Measurements from ENCODE around the gene CD79A.
A peak's percentile ranks its signal among the peaks of the same experiment; 100 is the strongest.
"Not testable (repeated sequence)": the region's sequence is repeated elsewhere in the genome, so short reads cannot be mapped to it uniquely, and the experiment has no call there.

CD79A gene

DNA sequence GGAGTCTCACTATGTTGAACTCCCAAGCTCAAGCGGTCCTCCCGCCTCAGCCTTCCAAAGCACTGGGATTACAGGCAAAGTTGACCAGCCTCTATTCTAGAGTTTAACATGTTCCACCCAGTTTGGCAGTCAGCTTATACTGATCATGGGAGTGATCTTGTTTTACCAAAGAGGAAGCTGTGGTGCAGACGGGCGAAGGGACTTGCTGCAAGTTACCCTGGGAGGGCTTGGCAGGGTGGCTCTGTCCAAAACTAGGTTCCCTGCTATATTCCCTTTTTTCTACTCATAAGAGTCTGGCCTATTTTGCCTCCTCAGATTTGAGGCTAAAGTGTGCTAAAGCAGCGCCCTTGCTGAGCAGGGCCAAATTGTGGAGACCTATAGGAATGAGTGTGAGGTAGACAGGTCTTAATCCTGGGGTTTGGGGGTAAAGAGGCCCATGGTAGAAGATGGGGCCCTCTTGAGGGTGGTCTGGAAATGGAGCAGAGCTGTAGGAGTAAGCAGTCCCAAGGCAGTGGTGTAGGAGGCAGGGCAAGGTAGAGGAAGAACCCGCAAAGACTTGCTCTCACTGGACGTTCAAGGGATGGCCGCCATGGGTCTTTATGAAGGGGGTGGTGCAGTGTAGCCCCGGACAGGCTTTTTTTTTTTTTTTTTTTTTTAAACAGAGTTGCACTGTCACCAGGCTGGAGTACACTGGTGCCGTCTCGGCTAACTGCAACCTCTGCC, 13.7 kb upstream of the CD79A start:
- DNase-seq: no peak

DNA sequence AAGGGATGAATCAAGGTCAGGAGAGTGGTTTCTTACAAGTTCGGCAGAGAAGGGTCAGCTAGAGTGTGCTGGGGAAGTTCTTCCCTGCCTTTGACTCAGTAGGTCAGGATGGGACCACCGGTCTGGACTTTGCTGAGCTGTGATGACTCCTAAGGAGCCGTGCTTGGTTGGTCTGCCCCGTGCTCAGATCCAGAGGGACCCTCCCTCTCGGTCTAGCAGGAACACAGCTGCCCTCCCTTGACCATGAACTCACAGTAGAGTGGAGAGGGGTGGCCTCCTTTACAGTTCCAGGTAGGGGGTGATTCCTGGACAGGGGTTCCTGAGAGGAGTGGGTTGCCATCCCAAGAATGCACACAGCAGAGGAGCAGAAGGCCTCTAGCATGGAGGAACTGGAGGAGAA, 12.7 kb upstream of the CD79A start:
- DNase-seq: no peak

DNA sequence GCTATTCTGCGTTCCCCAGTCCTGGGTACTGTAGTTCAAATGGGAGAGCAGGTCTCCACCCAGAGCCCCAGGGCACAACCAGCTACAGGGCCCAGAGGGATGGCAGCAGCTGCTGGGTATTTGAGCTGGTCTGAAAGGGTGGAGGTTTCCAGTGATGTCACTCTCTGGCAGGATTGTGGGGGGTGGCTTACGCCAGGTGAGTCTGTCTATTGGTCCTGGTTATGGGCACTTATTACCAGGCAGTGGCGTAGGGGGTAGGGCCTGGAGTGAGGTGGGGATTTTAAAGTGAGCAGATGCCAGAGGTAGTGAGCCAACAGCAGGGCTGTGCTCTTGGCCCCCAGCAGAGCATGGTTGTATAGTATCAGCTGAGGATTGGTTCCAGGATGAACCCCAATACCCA, 10.8 kb upstream of the CD79A start:
- no peak for DNase-seq

DNA sequence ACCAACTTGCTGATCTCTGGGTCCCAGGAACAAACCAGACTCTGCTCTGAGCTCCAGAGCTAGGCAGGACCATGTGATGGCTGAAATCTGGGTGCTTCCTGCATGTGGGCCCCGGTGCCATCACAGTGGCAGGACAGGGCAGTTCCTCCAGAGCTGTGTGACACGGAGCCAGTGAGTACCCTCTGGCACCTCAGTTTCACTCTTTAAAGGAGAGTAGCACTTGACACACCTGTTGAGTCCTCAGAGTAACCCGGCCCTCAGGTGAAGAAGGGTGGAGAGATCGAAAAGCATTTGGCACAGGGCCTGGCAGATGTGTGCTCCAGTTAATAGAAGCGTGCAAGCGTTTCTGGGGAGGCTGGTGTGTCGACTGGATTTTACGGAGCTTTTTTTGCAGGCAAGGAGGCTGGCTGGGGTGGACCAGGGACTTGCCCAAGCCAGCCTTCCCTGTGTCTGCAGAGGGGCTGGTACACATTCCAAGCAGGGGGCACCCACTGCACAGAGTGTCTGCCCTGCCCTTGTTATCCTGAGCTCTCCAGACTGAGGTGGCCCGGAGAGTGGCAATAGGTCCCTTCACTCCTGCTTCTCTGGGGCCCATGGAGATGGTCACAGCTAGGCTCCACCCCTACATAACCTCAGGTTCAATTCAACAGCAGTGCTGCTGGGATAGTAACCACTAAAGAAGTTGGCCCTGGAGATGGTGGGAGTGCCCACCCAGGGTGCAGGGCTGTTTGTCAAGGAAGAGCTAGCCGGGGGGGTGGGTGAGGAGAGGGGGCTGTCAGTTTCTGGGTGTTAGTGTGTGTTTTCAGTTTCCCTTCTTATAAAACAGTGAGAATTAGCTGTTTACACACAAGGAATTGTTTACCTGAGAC, 8.7 kb upstream of the CD79A start:
- no peak for DNase-seq

DNA sequence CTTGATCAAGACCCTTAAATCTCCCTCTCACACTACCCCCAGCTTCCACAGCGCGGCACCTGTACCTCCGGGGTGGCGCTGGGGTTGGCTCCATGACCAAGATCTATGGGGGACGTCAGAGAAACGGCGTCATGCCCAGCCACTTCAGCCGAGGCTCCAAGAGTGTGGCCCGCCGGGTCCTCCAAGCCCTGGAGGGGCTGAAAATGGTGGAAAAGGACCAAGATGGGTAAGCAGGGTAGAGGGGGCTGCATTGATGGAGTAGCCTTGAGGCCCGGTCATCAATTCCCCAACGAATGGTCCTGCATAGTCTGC, 8.1 kb upstream of the CD79A start:
- DNase-seq: no peak

DNA sequence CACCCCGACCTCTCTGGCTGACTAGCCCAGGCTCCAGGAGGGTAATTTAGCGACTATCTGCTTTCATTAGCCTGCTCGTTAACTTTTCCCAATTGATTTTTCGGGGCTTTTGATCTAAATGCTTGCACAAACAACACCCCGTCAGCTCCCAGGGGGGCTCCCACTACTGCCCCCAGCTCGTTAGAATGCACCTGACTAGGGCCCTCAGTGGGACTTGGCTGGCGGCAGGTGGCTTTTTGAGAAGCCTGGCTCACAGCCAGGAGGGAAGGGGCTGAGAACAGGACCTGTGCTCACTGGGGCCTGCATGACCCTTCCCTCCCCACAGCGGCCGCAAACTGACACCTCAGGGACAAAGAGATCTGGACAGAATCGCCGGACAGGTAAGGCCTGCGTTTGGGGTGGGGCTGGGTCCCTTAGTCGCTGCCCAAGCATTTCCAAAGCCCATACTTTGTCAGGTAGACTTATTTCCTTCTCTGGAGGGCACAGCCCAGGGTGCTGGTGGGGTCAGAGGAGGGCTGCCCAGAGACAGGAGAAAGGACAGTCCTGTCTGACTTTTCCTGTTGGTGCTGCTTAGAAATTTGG, 7.6 kb upstream of the CD79A start:
- no peak for DNase-seq

DNA sequence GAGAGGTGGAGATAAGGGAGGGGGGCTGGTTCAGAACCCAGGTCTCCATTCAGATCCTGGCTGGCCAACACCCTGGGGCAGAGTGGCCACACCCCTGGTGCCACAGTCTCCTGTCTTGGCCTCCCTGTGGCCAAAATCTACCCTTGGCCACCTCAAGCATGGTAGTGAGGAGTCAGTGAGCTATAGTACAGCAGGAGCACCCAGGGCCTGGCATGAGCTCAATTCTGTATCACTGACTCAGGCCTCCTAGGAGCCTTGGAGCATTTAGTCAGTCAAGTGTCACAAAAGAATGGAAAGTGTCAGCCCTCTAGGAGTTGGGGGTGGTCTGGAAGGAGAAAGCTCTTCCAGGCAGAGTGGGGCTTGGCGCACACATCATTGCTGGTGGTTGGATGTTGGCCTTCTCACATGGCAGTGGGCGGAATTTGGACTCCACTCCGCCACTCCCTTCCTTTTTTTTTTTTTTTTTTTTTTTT, 6.6 kb upstream of the CD79A start:
- no peak for DNase-seq

DNA sequence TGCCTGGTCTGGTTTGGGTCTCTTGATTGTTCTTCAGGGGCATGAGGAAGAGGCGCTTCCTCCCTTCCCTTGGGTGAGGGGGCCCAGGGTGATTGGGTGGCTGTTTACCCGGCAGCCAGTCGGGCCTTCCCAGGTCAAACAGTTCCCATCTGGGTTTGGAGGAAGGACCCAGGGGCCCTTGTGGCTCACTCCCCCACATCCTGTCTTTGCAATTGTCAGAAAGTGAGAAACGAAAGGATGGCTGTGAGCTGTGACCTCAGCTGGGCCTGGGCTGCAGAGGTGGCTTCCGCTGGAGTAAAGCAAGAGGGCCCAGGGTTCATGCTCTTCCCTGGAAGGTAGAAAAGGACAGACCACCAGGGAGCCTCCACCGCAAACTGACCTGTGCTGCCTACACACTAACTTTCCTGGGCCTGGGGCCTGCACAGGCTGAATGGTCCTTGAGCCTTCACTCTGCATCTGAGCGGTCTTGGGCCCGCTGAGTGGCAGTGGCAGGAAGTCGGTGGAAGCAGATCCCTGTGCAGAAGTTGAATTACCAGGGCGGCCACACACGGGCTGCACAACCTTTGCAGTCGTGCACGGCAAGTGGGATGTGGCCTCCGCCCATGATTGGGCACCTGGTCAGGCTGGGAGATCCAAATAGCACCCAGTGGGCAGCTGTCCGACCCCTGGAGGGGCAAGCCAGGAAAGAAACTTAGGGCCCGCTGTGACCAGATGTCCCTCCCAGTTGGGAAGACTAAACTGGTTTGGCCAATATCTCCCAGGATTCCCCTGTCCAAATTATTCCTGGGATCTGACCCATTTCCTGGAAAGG, 5.3 kb upstream of the CD79A start:
- peak; percentile 29 for DNase-seq

DNA sequence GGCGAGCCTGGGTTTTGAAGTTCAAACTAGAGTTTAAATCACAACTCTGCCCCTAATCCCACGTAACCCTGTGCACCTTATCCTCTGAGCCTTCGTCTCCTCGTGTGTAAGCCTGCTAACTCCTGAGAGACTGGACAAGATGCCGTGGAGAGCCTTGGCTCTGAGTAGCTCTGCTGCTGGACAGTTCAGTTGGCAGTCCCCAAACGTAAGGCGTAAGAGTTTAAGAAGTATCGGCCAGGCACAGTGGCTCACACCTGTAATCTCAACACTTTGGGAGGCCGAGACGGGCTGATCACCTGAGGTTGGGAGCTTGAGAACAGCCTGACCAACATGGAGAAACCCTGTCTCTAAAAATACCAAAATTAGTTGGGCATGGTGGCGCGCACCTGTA, 4.7 kb upstream of the CD79A start:
- DNase-seq: no peak

DNA sequence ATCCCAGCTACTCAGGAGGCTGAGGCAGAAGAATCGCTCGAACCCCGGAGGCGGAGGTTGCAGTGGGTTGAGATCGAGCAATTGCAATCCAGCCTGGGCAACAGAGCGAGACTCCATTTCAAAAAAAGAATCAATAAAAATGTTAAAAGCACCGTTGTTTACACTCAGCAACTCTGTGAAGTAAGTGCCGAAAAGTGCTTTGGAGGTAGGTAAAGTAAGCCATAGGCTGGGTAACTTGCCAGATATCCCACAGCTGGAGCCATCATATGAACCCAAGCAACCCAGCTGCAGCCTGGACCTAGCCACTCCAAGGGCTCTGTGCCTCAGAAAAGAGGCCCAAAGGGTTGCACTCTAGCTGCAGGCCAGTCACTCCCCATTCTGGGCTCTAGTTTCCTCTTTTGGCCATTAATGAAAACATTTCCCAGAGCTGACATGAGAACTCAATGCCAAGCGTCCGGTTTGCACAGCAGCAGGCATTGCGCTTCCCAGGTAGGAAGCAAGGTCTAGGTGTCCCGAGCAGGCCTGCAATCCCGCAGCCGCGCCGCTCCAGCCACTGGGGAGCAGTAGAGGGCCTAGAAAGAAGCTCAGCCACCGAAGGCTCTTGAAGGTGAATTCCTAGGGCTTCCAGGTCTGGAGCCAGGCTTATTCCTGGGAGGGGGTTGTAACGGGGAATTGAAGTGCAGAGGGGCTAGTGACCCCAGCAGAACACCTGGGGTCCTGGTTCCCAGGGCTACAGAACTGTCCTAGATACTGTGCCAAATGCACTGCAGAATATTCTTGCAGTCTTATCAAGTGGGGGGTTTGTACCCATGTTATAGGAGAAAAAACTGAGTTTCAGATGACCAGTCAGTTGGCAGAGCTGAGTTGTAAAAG, 4.1 kb upstream of the CD79A start:
- peak; percentile 42 for DNase-seq

DNA sequence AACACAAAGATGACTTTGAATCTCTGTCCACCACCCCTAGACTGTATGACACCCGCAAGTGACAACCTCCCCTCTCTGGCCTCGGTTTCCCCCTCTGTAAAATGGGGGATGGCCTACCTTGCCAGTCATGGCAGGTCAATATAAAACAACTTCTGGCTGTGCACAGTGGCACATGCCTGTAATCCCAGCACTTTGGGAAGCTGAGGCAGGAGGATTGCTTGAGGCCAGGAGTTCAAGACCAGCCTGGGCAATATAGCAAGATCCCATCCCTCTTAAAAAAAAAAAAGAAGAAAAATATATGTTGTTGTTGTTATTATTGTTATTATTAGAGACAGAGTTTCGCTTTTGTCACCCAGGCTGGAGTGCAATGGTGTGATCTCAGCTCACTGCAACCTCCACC, 1.1 kb upstream of the CD79A start:
- not testable (repeated sequence) for DNase-seq

DNA sequence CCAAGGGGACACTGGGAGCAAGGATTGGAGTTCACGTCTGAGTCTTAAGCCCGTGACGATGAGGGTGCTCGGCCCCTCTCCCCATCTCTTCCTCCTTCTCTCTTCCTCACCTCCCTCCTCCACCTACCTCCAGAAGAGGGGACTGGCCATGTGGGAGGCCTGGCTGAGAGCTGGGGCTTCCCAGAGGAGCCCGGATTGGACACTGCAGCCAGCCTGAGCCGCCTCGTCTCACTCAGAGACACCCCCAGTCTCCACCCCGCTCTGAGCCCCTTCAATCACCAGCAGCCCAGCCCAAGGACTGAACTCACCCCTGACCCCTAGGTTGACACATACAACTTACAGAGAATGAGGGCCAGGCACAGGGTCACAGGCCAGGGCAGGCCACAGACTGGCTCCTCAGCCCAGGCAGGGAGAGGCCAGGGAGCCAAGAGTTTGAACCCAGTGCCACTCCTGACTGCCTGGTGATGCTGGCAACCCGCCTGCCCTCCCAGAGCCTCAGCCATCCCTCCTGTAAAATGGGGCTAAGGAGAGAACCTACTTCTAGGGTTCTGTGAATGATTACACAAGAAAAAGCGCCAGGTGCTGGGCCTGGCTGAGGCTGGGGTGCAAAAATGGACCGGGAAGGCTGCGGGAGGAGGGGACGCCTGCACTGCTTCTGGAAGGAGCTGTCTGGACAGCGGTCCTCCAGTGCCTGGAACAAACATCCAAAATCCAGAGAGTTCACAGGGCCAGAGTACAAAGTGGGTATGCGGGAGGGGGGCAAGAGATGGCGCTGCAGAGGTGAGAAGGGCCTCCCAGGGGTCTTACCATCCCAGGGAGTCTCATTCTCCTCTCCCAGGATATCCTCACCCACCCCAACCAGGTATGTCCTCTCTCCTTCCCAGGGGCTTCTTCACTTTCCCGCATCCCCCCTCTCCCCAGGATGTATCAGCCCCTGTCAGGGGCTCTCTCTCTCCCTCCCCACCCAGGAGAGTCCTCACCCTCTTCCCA, 1.1 kb downstream of the CD79A start:
- no peak for DNase-seq

DNA sequence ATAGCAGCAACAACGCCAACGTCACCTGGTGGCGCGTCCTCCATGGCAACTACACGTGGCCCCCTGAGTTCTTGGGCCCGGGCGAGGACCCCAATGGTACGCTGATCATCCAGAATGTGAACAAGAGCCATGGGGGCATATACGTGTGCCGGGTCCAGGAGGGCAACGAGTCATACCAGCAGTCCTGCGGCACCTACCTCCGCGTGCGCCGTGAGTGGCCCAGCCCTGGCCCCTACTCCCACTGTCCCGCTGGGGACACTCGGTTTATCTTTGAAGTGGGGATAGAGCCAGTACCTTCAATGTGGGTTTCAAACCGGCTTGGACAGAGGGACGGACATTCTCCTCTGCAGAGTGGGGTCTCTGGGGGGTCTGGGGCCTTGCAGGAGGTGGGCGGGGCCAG, 2.0 kb downstream of the CD79A start:
- no peak for DNase-seq

DNA sequence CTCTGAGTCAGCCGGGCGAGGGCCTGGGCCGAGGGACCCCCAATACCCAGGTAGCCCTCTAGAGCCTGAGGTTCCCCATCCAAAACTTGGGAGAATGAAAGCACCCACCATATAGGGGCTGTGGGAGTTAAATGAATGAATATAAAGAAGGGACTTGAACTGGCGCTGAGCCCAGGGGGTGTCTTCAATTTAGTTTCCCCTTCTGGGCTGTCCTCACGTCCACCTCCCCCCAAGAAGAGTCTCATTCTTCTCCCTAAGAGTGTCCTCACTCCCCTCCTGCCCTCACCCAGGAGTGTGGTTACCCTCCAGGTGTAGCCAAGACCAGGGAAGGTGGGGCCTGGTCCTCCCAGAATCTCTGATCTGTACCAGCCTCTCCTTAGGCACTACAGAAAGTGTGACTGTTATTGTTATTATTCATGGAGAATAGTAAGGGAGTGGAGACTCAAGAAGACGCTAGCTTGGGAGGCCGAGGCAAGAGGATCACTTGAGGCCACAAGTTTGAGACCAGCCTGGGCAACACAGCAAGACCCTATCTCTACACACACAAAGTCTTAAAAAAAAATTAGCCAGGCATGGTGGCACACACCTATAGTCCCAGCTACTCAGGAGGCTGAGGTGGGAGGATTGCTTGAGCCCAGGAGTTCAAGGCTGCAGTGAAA, 2.7 kb downstream of the CD79A start:
- no peak for DNase-seq

DNA sequence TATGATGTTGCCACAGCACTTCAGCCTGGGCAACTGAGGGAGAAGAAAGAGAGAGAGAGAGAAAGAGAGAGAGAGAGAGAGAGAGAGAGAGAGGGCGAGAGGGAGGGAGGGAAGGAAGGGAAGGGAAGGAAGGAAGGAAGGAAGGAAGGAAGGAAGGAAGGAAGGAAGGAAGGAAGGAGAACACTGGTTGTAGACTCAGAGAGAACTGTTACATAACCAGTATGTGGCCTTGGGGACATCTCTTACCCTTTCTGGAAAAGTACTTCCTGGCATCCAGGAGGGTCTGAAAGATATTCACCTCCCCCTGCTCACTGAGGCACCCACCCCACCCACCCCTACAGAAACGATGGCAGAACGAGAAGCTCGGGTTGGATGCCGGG, 3.2 kb downstream of the CD79A start:
- DNase-seq: no peak

DNA sequence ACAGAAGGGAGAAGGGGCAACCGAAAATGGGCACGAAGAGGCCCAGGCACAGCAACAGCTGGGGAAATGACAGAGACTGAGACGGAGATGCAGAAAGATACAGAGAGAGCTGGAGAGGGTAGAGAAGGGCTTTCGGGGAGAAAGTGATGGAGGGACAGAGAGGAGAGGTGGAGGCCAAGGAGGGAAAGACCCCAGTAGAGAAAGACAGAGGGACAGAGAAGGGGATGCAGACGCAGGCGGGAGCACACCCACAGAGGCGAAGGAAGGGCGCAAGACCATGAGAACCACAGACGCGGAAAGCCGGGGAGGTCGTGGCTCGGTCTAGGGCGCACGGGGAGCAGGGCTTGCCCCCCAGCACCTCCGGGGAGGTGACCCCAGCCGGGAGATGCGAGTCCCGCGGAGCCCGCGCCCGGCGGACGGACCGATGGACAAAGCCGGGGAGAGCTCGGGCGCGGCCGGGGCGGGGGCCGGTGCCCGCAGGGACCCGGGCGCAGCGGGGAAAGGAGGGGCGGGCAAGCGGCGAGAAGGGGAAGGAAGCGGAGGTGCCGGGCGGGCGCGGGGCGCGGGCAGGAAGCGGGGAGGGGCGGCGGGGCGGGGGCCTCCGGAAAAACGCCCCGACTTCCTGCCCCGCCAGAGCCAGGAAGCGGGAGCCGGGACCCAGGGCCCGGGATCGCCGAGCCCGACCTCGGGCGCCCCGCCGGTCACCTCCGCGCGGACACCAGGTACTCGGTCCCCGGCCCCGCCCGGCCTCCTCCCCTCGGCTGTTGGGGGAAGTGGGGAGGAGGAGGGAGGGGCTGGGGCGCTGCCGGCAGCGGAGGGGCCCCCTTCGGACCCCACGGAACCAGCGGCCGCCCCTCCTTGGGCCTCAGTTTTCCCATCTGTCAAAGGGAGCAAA, 5.7 kb downstream of the CD79A start, which contains the start of gene ARHGEF1:
TSS of gene ARHGEF1 (plus strand) at position 617 of the 895 bp plus-strand sequence. CDS start 4,899 bp downstream, outside the sequence.
- DNase-seq: peak; percentile 55

DNA sequence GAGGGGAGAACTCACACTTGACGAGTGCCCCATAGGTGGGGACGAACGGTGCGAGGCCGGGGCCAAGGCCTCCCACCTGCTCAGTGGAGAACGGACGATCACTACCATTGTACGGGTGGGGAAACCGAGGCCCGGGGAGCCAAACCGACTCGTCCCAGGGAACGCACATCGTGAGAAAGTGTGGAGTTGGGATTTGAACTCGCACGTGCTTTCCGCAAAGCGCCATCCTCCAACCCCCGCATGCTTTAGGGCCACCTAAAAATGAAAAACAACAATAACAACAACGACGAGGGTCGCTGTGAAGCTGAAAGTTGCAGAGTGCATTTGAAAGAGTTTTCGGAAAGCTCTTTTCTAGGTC, 6.4 kb downstream of the CD79A start:
- no peak for DNase-seq

DNA sequence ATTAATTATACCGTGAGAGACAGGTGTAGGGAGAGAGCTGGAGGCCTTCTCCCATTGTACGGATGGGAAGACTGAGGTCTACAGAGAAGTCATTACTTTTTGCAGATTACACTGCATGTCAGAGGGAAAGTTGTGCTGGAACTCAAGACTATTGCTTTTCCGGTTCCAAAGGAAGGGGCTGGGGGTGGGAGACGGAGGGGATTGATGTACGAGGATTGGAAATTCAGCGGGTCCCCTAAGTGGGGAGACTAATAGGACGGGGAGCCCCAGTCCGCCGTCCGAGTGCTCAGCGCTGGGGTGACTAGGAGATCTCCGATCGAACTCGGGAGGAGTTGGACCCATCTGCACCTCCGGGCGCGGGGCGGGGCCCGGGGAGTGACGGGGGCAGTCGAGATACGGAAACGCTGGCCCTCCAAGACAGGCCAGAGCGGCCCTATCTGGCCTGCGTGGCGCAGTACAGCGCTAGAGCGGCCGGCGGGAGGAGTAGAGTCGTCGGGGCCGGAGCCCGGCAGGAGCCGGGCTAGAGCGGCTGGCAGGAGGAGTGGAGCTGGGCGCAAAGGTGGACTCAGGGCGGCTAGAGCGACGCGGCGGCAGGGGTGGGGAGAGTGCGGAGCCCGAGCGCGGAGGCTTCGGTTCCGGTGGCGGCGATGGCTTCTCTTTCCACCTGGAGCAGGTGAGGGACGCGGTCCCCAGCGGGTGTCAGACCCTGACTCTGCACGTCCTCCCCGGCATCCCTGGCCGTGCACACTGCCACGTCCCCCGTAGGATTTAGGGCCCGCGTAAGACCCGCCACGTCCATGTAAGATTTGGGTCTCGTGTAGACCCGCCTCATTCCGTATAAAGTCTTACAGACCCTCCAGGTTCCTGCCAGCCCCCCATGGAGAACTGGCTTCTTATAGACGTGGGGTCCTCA, 7.0 kb downstream of the CD79A start:
- DNase-seq: peak; percentile 80

Data from activated gamma-delta T cell (primary cell).